RWPE2 (cell line): ENCODE measurements around the gene LPIN2.

ENCODE experiments used
- ATAC-seq: fragments of 200-7000 bp; cut with Tn5 transposase; 3 replicates; pipeline ENCODE4 v1.9.1; 2021; ENCODE audit warnings: low read depth
- DNase-seq: peaks from one replicate; pipeline ENCODE4 v3.0.0-alpha.2; 2020; ENCODE audit warnings: low spot score
- H3K27ac ChIP-seq: fragments of 450-650 bp; 2 replicates; pipeline ENCODE4 v1.5.1; 2017; ENCODE audit warnings: mild to moderate bottlenecking; ENCODE audit not compliant: poor library complexity, severe bottlenecking
- H3K27me3 ChIP-seq: fragments of 250-450 bp; sonication (Bioruptor Pico); 2 replicates; pipeline ENCODE4 v1.5.1; 2021; ENCODE audit warnings: mild to moderate bottlenecking, moderate library complexity; ENCODE audit not compliant: insufficient read depth, poor library complexity, severe bottlenecking
- H3K36me3 ChIP-seq: fragments of 250-450 bp; sonication (Bioruptor Pico); 2 replicates; pipeline ENCODE4 v1.5.1; 2020; ENCODE audit warnings: low read depth, mild to moderate bottlenecking, moderate library complexity
- H3K4me1 ChIP-seq: fragments of 250-450 bp; sonication (Bioruptor Pico); 2 replicates; pipeline ENCODE4 v1.5.1; 2021; ENCODE audit warnings: mild to moderate bottlenecking, moderate library complexity; ENCODE audit not compliant: insufficient read depth, poor library complexity, severe bottlenecking
- H3K4me3 ChIP-seq: fragments of 250-450 bp; sonication (Bioruptor Pico); 2 replicates; pipeline ENCODE4 v1.5.1; 2021; ENCODE audit warnings: mild to moderate bottlenecking, moderate library complexity; ENCODE audit not compliant: severe bottlenecking
- H3K9me3 ChIP-seq: fragments of 250-450 bp; sonication (Bioruptor Pico); 2 replicates; pipeline ENCODE4 v1.5.1; 2021; ENCODE audit warnings: mild to moderate bottlenecking, moderate library complexity; ENCODE audit not compliant: severe bottlenecking
- CTCF ChIP-seq: fragments of 450-650 bp; IDR thresholded peaks from one replicate; pipeline ENCODE4 v1.5.1; 2017; ENCODE audit warnings: mild to moderate bottlenecking, moderate library complexity; ENCODE audit not compliant: poor library complexity, severe bottlenecking

The LPIN2 gene

GRCh38 chr18:2997846-2998564 is 14.9 kb downstream of the LPIN2 start:
- DNase-seq (no peak), ATAC-seq (no peak)
- Histone ChIP-seq H3K27me3 (no peaks in the 10 kb centered on the region), H3K36me3 (no peaks in the 10 kb centered on the region), H3K4me1 (peaks cover 5% of the 10 kb centered on the region), H3K9me3 (no peaks in the 10 kb centered on the region), H3K27ac (peak overlapping the region; percentile 24), H3K4me3 (no peak overlapping the region)
- no peak for TF ChIP-seq CTCF

GRCh38 chr18:2997429-2997828 is 15.5 kb downstream of the LPIN2 start:
- peaks cover 5% of the 10 kb centered on the region for H3K4me1 ChIP-seq
- H3K4me3 ChIP-seq = no peak overlapping the region
- no peaks in the 10 kb centered on the region for H3K9me3 ChIP-seq
- no peaks in the 10 kb centered on the region for H3K36me3 ChIP-seq
- ATAC-seq (no peak), DNase-seq (no peak)
- no peaks in the 10 kb centered on the region for H3K27me3 ChIP-seq
- H3K27ac ChIP-seq = no peak overlapping the region
- TF ChIP-seq CTCF = no peak

- no peak for ATAC-seq
- H3K27ac ChIP-seq = no peak overlapping the region
These were observed 18.1 kb downstream of the LPIN2 start for GRCh38 chr18:2994603-2995432.

GRCh38 chr18:2994020-2994589 is 18.8 kb downstream of the LPIN2 start:
- H3K27me3 ChIP-seq = no peaks in the 10 kb centered on the region
- no peak for TF ChIP-seq CTCF
- no peaks in the 10 kb centered on the region; the same call in 1 of the 2 replicates for H3K36me3 ChIP-seq
- H3K27ac ChIP-seq = no peak overlapping the region
- no peak for ATAC-seq
- no peak overlapping the region for H3K4me3 ChIP-seq
- H3K9me3 ChIP-seq = no peaks in the 10 kb centered on the region
- no peak for DNase-seq
- peaks cover 4% of the 10 kb centered on the region for H3K4me1 ChIP-seq

More at GRCh38 chr18:2994603-2995432, 18.1 kb downstream of the LPIN2 start:
- DNase-seq = no peak
- Histone ChIP-seq H3K36me3 (no peaks in the 10 kb centered on the region; the same call in 1 of the 2 replicates), H3K9me3 (no peaks in the 10 kb centered on the region), H3K4me1 (peaks cover 5% of the 10 kb centered on the region), H3K27me3 (no peaks in the 10 kb centered on the region), H3K4me3 (no peak overlapping the region)
- TF ChIP-seq CTCF = peak; percentile 20
